ENCODE data around the gene LRRTM4.
"Not testable (repeated sequence)": the region's sequence is repeated elsewhere in the genome, so short reads cannot be mapped to it uniquely, and the experiment has no call there.

LRRTM4 gene

GRCh38 chr2:77164021-77164420, 358.2 kb downstream of the LRRTM4 start:
- not testable (repeated sequence) for H3K27ac ChIP-seq (ENCODE audit: low read length); H3K4me1 ChIP-seq (ENCODE audit: control insufficient read depth in 1 of 2, insufficient read depth in 2 of 2, low read length in 2 of 2); H3K27me3 ChIP-seq (ENCODE audit: low read depth, low read length); H3K9me3 ChIP-seq (ENCODE audit: control insufficient read depth in 1 of 2, low read length in 2 of 2); H3K36me3 ChIP-seq (ENCODE audit: control insufficient read depth in 1 of 2, insufficient read depth in 2 of 2, low read length in 2 of 2); H3K4me3 ChIP-seq (ENCODE audit: low read depth in 1 of 2, low read length in 2 of 2)

- Histone ChIP-seq H3K27me3 (ENCODE audit: low read depth, low read length) (no peaks in the 10 kb centered on the region), H3K36me3 (ENCODE audit: control insufficient read depth in 1 of 2, insufficient read depth in 2 of 2, low read length in 2 of 2) (no peaks in the 10 kb centered on the region), H3K27ac (ENCODE audit: low read length) (no peak overlapping the region), H3K4me3 (ENCODE audit: low read depth in 1 of 2, low read length in 2 of 2) (no peak overlapping the region), H3K9me3 (ENCODE audit: control insufficient read depth in 1 of 2, low read length in 2 of 2) (peaks cover 0 to 4% of the 10 kb centered on the region in 2 donors), H3K4me1 (ENCODE audit: control insufficient read depth in 1 of 2, insufficient read depth in 2 of 2, low read length in 2 of 2) (no peaks in the 10 kb centered on the region)
These were observed 361.2 kb downstream of the LRRTM4 start for GRCh38 chr2:77161009-77161408.

- H3K4me3 ChIP-seq (ENCODE audit: low read depth in 1 of 2, low read length in 2 of 2): no peak overlapping the region
- H3K27ac ChIP-seq (ENCODE audit: low read length): no peak overlapping the region
- no peaks in the 10 kb centered on the region for H3K27me3 ChIP-seq (ENCODE audit: low read depth, low read length)
- H3K4me1 ChIP-seq (ENCODE audit: control insufficient read depth in 1 of 2, insufficient read depth in 2 of 2, low read length in 2 of 2): no peaks in the 10 kb centered on the region
- no peaks in the 10 kb centered on the region for H3K36me3 ChIP-seq (ENCODE audit: control insufficient read depth in 1 of 2, insufficient read depth in 2 of 2, low read length in 2 of 2)
- no peaks in the 10 kb centered on the region for H3K9me3 ChIP-seq (ENCODE audit: control insufficient read depth in 1 of 2, low read length in 2 of 2)
These were observed 365.6 kb downstream of the LRRTM4 start for GRCh38 chr2:77156599-77156998.

- Histone ChIP-seq H3K4me3 (ENCODE audit: low read depth in 1 of 2, low read length in 2 of 2) (no peak overlapping the region), H3K27ac (ENCODE audit: low read length) (no peak overlapping the region), H3K36me3 (ENCODE audit: control insufficient read depth in 1 of 2, insufficient read depth in 2 of 2, low read length in 2 of 2) (no peaks in the 10 kb centered on the region), H3K27me3 (ENCODE audit: low read depth, low read length) (no peaks in the 10 kb centered on the region), H3K9me3 (ENCODE audit: control insufficient read depth in 1 of 2, low read length in 2 of 2) (no peaks in the 10 kb centered on the region), H3K4me1 (ENCODE audit: control insufficient read depth in 1 of 2, insufficient read depth in 2 of 2, low read length in 2 of 2) (no peaks in the 10 kb centered on the region)
These were observed 366.7 kb downstream of the LRRTM4 start for GRCh38 chr2:77155511-77155910.

GRCh38 chr2:77149565-77149964, 372.6 kb downstream of the LRRTM4 start:
- H3K27me3 ChIP-seq (ENCODE audit: low read depth, low read length): no peaks in the 10 kb centered on the region
- H3K27ac ChIP-seq (ENCODE audit: low read length): no peak overlapping the region
- no peaks in the 10 kb centered on the region for H3K36me3 ChIP-seq (ENCODE audit: control insufficient read depth in 1 of 2, insufficient read depth in 2 of 2, low read length in 2 of 2)
- no peak overlapping the region for H3K4me3 ChIP-seq (ENCODE audit: low read depth in 1 of 2, low read length in 2 of 2)
- H3K9me3 ChIP-seq (ENCODE audit: control insufficient read depth in 1 of 2, low read length in 2 of 2): peaks cover 0 to 3% of the 10 kb centered on the region in 2 donors
- H3K4me1 ChIP-seq (ENCODE audit: control insufficient read depth in 1 of 2, insufficient read depth in 2 of 2, low read length in 2 of 2): no peaks in the 10 kb centered on the region

GRCh38 chr2:77147153-77147552, 375.0 kb downstream of the LRRTM4 start:
- peaks cover 0 to 3% of the 10 kb centered on the region in 2 donors for H3K9me3 ChIP-seq (ENCODE audit: control insufficient read depth in 1 of 2, low read length in 2 of 2)
- H3K4me3 ChIP-seq (ENCODE audit: low read depth in 1 of 2, low read length in 2 of 2): no peak overlapping the region
- H3K4me1 ChIP-seq (ENCODE audit: control insufficient read depth in 1 of 2, insufficient read depth in 2 of 2, low read length in 2 of 2): no peaks in the 10 kb centered on the region
- no peaks in the 10 kb centered on the region for H3K27me3 ChIP-seq (ENCODE audit: low read depth, low read length)
- H3K36me3 ChIP-seq (ENCODE audit: control insufficient read depth in 1 of 2, insufficient read depth in 2 of 2, low read length in 2 of 2): no peaks in the 10 kb centered on the region
- no peak overlapping the region for H3K27ac ChIP-seq (ENCODE audit: low read length)

GRCh38 chr2:77144772-77145171, 377.4 kb downstream of the LRRTM4 start:
- Histone ChIP-seq H3K27ac (ENCODE audit: low read length) (no peak overlapping the region), H3K4me3 (ENCODE audit: low read depth in 1 of 2, low read length in 2 of 2) (no peak overlapping the region), H3K36me3 (ENCODE audit: control insufficient read depth in 1 of 2, insufficient read depth in 2 of 2, low read length in 2 of 2) (no peaks in the 10 kb centered on the region), H3K4me1 (ENCODE audit: control insufficient read depth in 1 of 2, insufficient read depth in 2 of 2, low read length in 2 of 2) (no peaks in the 10 kb centered on the region), H3K9me3 (ENCODE audit: control insufficient read depth in 1 of 2, low read length in 2 of 2) (peaks cover 0 to 6% of the 10 kb centered on the region in 2 donors), H3K27me3 (ENCODE audit: low read depth, low read length) (no peaks in the 10 kb centered on the region)

GRCh38 chr2:77142141-77142540, 380.0 kb downstream of the LRRTM4 start:
- H3K4me1 ChIP-seq (ENCODE audit: control insufficient read depth in 1 of 2, insufficient read depth in 2 of 2, low read length in 2 of 2): no peaks in the 10 kb centered on the region
- no peaks in the 10 kb centered on the region for H3K27me3 ChIP-seq (ENCODE audit: low read depth, low read length)
- H3K4me3 ChIP-seq (ENCODE audit: low read depth in 1 of 2, low read length in 2 of 2): no peak overlapping the region
- no peaks in the 10 kb centered on the region for H3K36me3 ChIP-seq (ENCODE audit: control insufficient read depth in 1 of 2, insufficient read depth in 2 of 2, low read length in 2 of 2)
- H3K27ac ChIP-seq (ENCODE audit: low read length): no peak overlapping the region
- H3K9me3 ChIP-seq (ENCODE audit: control insufficient read depth in 1 of 2, low read length in 2 of 2): peaks cover 0 to 3% of the 10 kb centered on the region in 2 donors

GRCh38 chr2:77128479-77128878, 393.7 kb downstream of the LRRTM4 start:
- H3K36me3 ChIP-seq (ENCODE audit: control insufficient read depth in 1 of 2, insufficient read depth in 2 of 2, low read length in 2 of 2); H3K27ac ChIP-seq (ENCODE audit: low read length); H3K4me3 ChIP-seq (ENCODE audit: low read depth in 1 of 2, low read length in 2 of 2); H3K4me1 ChIP-seq (ENCODE audit: control insufficient read depth in 1 of 2, insufficient read depth in 2 of 2, low read length in 2 of 2); H3K9me3 ChIP-seq (ENCODE audit: control insufficient read depth in 1 of 2, low read length in 2 of 2); H3K27me3 ChIP-seq (ENCODE audit: low read depth, low read length): not testable (repeated sequence)

GRCh38 chr2:77127345-77127744, 394.8 kb downstream of the LRRTM4 start:
- no peaks in the 10 kb centered on the region for H3K4me1 ChIP-seq (ENCODE audit: control insufficient read depth in 1 of 2, insufficient read depth in 2 of 2, low read length in 2 of 2)
- no peaks in the 10 kb centered on the region for H3K27me3 ChIP-seq (ENCODE audit: low read depth, low read length)
- no peaks in the 10 kb centered on the region for H3K36me3 ChIP-seq (ENCODE audit: control insufficient read depth in 1 of 2, insufficient read depth in 2 of 2, low read length in 2 of 2)

GRCh38 chr2:77121518-77121917, 400.7 kb downstream of the LRRTM4 start:
- Histone ChIP-seq H3K9me3 (ENCODE audit: control insufficient read depth in 1 of 2, low read length in 2 of 2) (no peaks in the 10 kb centered on the region), H3K4me3 (ENCODE audit: low read depth in 1 of 2, low read length in 2 of 2) (no peak overlapping the region), H3K36me3 (ENCODE audit: control insufficient read depth in 1 of 2, insufficient read depth in 2 of 2, low read length in 2 of 2) (no peaks in the 10 kb centered on the region), H3K27ac (ENCODE audit: low read length) (no peak overlapping the region), H3K27me3 (ENCODE audit: low read depth, low read length) (no peaks in the 10 kb centered on the region), H3K4me1 (ENCODE audit: control insufficient read depth in 1 of 2, insufficient read depth in 2 of 2, low read length in 2 of 2) (no peaks in the 10 kb centered on the region)

More at GRCh38 chr2:77127345-77127744, 394.8 kb downstream of the LRRTM4 start:
- no peak overlapping the region for H3K27ac ChIP-seq (ENCODE audit: low read length)
- no peak overlapping the region for H3K4me3 ChIP-seq (ENCODE audit: low read depth in 1 of 2, low read length in 2 of 2)
- H3K9me3 ChIP-seq (ENCODE audit: control insufficient read depth in 1 of 2, low read length in 2 of 2): no peaks in the 10 kb centered on the region

- Histone ChIP-seq H3K4me1 (ENCODE audit: control insufficient read depth in 1 of 2, insufficient read depth in 2 of 2, low read length in 2 of 2) (no peaks in the 10 kb centered on the region), H3K36me3 (ENCODE audit: control insufficient read depth in 1 of 2, insufficient read depth in 2 of 2, low read length in 2 of 2) (no peaks in the 10 kb centered on the region), H3K4me3 (ENCODE audit: low read depth in 1 of 2, low read length in 2 of 2) (no peak overlapping the region), H3K9me3 (ENCODE audit: control insufficient read depth in 1 of 2, low read length in 2 of 2) (peaks cover 0 to 1% of the 10 kb centered on the region in 2 donors), H3K27ac (ENCODE audit: low read length) (no peak overlapping the region), H3K27me3 (ENCODE audit: low read depth, low read length) (no peaks in the 10 kb centered on the region)
These were observed 402.8 kb downstream of the LRRTM4 start for GRCh38 chr2:77119333-77119732.
